PFSK-1 (cell line): ENCODE measurements around the gene GALNT15.

ENCODE experiments used
- POLR2AphosphoS5 ChIP-seq: IDR thresholded peaks from 2 replicates; pipeline ENCODE4 v1.6.1; 2012; ENCODE audit warnings: low read depth, mild to moderate bottlenecking, control low read depth, low read length, moderate library complexity
- SIN3A ChIP-seq: IDR thresholded peaks from 2 replicates; pipeline ENCODE4 v1.6.1; 2012; ENCODE audit warnings: mild to moderate bottlenecking, low read length, moderate library complexity, borderline replicate concordance; ENCODE audit not compliant: insufficient read depth
- TAF1 ChIP-seq: IDR thresholded peaks from 2 replicates; pipeline ENCODE4 v1.6.1; 2012; ENCODE audit warnings: low read length, control low read depth, borderline replicate concordance; ENCODE audit not compliant: insufficient read depth
- TF ChIP-seq, protein P1 (sequence below), 2 experiments: IDR thresholded peaks; 2 replicates each; pipeline versions ENCODE4 v1.6.1 to v1.8.0; 2011 to 2012; ENCODE audit warnings: low read depth in 2 of 2, low read length in 2 of 2, control low read depth in 1 of 2, inconsistent platforms in 1 of 2, mild to moderate bottlenecking in 1 of 2, moderate library complexity in 1 of 2; ENCODE audit not compliant: insufficient read depth in 1 of 2

- no peak for TF ChIP-seq TAF1
- no peak for TF ChIP-seq POLR2AphosphoS5
- TF ChIP-seq, protein P1, sequence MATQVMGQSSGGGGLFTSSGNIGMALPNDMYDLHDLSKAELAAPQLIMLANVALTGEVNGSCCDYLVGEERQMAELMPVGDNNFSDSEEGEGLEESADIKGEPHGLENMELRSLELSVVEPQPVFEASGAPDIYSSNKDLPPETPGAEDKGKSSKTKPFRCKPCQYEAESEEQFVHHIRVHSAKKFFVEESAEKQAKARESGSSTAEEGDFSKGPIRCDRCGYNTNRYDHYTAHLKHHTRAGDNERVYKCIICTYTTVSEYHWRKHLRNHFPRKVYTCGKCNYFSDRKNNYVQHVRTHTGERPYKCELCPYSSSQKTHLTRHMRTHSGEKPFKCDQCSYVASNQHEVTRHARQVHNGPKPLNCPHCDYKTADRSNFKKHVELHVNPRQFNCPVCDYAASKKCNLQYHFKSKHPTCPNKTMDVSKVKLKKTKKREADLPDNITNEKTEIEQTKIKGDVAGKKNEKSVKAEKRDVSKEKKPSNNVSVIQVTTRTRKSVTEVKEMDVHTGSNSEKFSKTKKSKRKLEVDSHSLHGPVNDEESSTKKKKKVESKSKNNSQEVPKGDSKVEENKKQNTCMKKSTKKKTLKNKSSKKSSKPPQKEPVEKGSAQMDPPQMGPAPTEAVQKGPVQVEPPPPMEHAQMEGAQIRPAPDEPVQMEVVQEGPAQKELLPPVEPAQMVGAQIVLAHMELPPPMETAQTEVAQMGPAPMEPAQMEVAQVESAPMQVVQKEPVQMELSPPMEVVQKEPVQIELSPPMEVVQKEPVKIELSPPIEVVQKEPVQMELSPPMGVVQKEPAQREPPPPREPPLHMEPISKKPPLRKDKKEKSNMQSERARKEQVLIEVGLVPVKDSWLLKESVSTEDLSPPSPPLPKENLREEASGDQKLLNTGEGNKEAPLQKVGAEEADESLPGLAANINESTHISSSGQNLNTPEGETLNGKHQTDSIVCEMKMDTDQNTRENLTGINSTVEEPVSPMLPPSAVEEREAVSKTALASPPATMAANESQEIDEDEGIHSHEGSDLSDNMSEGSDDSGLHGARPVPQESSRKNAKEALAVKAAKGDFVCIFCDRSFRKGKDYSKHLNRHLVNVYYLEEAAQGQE (IDR thresholded peaks at IDR 0.05; ENCODE audit: insufficient read depth in 1 of 2, low read depth in 2 of 2, low read length in 2 of 2): no peak
- no peak for TF ChIP-seq SIN3A
Observed at GRCh38 chr3:16233806-16234205, 59.3 kb downstream of the GALNT15 start.
